HG03432 (cell line): ENCODE data around the gene ITGAD.
"Not testable (repeated sequence)": the region's sequence is repeated elsewhere in the genome, so short reads cannot be mapped to it uniquely, and the experiment has no call there.

Experiments
- ATAC-seq: cut with Tn5 transposase; IDR thresholded peaks from one replicate; pipeline ENCODE4 v1.9.1; 2021; ENCODE audit warnings: mild to moderate bottlenecking, moderate library complexity; ENCODE audit not compliant: unreplicated experiment

ITGAD gene

GRCh38 chr16:31429314-31429713, 36.2 kb downstream of the ITGAD start:
- ATAC-seq = no peak

GRCh38 chr16:31429796-31430195, 36.7 kb downstream of the ITGAD start:
- ATAC-seq = no peak

- ATAC-seq = no peak
Observed at GRCh38 chr16:31430380-31431052, 37.4 kb downstream of the ITGAD start.

- ATAC-seq = no peak
Observed at GRCh38 chr16:31435341-31436220, 42.4 kb downstream of the ITGAD start.

- ATAC-seq = no peak
Observed at GRCh38 chr16:31436221-31437045, 43.3 kb downstream of the ITGAD start.

- ATAC-seq = no peak
Observed at GRCh38 chr16:31438414-31438813, 45.3 kb downstream of the ITGAD start.

GRCh38 chr16:31439023-31439422, 45.9 kb downstream of the ITGAD start:
- ATAC-seq = not testable (repeated sequence)

- ATAC-seq = no peak
Observed at GRCh38 chr16:31439519-31439918, 46.4 kb downstream of the ITGAD start.

GRCh38 chr16:31440516-31441184, 47.5 kb downstream of the ITGAD start:
- ATAC-seq = no peak

GRCh38 chr16:31441956-31442355, 48.8 kb downstream of the ITGAD start:
- ATAC-seq = no peak

- not testable (repeated sequence) for ATAC-seq
Observed at GRCh38 chr16:31445931-31446330, 52.8 kb downstream of the ITGAD start.

- ATAC-seq = no peak
Observed at GRCh38 chr16:31451201-31451600, 58.1 kb downstream of the ITGAD start.

- no peak for ATAC-seq
Observed at GRCh38 chr16:31451681-31452351, 58.7 kb downstream of the ITGAD start.

- no peak for ATAC-seq
Observed at GRCh38 chr16:31452631-31453106, 59.5 kb downstream of the ITGAD start.

GRCh38 chr16:31453255-31454204, 60.4 kb downstream of the ITGAD start:
- ATAC-seq = no peak

- ATAC-seq = no peak
Observed at GRCh38 chr16:31455601-31456314, 62.6 kb downstream of the ITGAD start.

- no peak for ATAC-seq
Observed at GRCh38 chr16:31456988-31457360, 63.8 kb downstream of the ITGAD start.

GRCh38 chr16:31458073-31458843, 65.1 kb downstream of the ITGAD start:
- ATAC-seq = peak; percentile 8
